Measurements from ENCODE around the gene IL36B. TPM values are rescaled to one million over a fixed set of nuclear protein-coding genes. Genes with fewer than 3 reads are reported as not detected.

IL36B gene
- total and polyA plus RNA-seq, 10 donors, result not detected

GRCh38 chr2:113093613-113093977 is 40.9 kb upstream of the IL36B start:
- TF ChIP-seq POLR2A (IDR thresholded peaks at IDR 0.05) (no peak), POLR2AphosphoS5 (IDR thresholded peaks at IDR 0.05) (no peak), CTCF (IDR thresholded peaks at IDR 0.05 in 8 of 11, conservative IDR thresholded peaks at IDR 0.05 in 3 of 11) (no peak)
- Histone ChIP-seq H3K4me1 (peaks cover 0 to 27% (median 4%) of the 10 kb centered on the region in 6 donors), H3K36me3 (no peaks in the 10 kb centered on the region), H3K27ac (no peak overlapping the region), H3K9me3 (peaks cover 0 to 16% (median 6%) of the 10 kb centered on the region in 8 donors), H3K27me3 (replicated peaks in 1 of 7) (no peaks in the 10 kb centered on the region), H3K4me3 (no peak overlapping the region)
- intact Hi-C loops (cut with DNase I; ENCODE audit: low total_unique reads), result no loop called here
- no peak for DNase-seq
- WGBS, 5 donors, result 43 to 64% (median 55%) methylated on average over 2 of the region's 2 CpGs

GRCh38 chr2:113092864-113093612 is 40.4 kb upstream of the IL36B start:
- intact Hi-C loops (cut with DNase I; ENCODE audit: low total_unique reads), result no loop called here
- H3K27ac ChIP-seq, result no peak overlapping the region
- DNase-seq, result no peak
- WGBS, 5 donors, result 86 to 94% (median 90%) methylated on average over 5 of the region's 5 CpGs
- no peaks in the 10 kb centered on the region for H3K36me3 ChIP-seq
- no peak overlapping the region for H3K4me3 ChIP-seq
- H3K27me3 ChIP-seq (replicated peaks in 1 of 7), result no peaks in the 10 kb centered on the region
- no peak for TF ChIP-seq POLR2AphosphoS5 (IDR thresholded peaks at IDR 0.05)
- no peak for TF ChIP-seq POLR2A (IDR thresholded peaks at IDR 0.05)
- TF ChIP-seq CTCF (IDR thresholded peaks at IDR 0.05 in 8 of 11, conservative IDR thresholded peaks at IDR 0.05 in 3 of 11), result no peak
- peaks cover 0 to 16% (median 6%) of the 10 kb centered on the region in 8 donors for H3K9me3 ChIP-seq
- H3K4me1 ChIP-seq, result peaks cover 0 to 21% (median 3%) of the 10 kb centered on the region in 6 donors

GRCh38 chr2:113091231-113091896 is 38.7 kb upstream of the IL36B start:
- H3K27me3 ChIP-seq (replicated peaks in 1 of 7), result no peaks in the 10 kb centered on the region
- H3K36me3 ChIP-seq, result no peaks in the 10 kb centered on the region
- 72 to 89% (median 77%) methylated on average over 4 of the region's 4 CpGs for WGBS, 5 donors
- TF ChIP-seq CTCF (IDR thresholded peaks at IDR 0.05 in 8 of 11, conservative IDR thresholded peaks at IDR 0.05 in 3 of 11) (no peak), POLR2AphosphoS5 (IDR thresholded peaks at IDR 0.05) (no peak), POLR2A (IDR thresholded peaks at IDR 0.05) (no peak)
- intact Hi-C loops (cut with DNase I; ENCODE audit: low total_unique reads), result no loop called here
- H3K27ac ChIP-seq, result no peak overlapping the region
- H3K4me3 ChIP-seq, result no peak overlapping the region
- peaks cover 0 to 14% (median 3%) of the 10 kb centered on the region in 6 donors for H3K4me1 ChIP-seq
- peaks cover 0 to 14% (median 5%) of the 10 kb centered on the region in 8 donors for H3K9me3 ChIP-seq
- DNase-seq, result no peak

GRCh38 chr2:113089916-113090315 is 37.2 kb upstream of the IL36B start:
- Histone ChIP-seq H3K9me3 (peaks cover 0 to 9% (median 3%) of the 10 kb centered on the region in 8 donors), H3K27ac (peak overlapping the region in 1 of 8 donors; percentile 6), H3K4me3 (no peak overlapping the region), H3K4me1 (peaks cover 0 to 14% (median 3%) of the 10 kb centered on the region in 6 donors), H3K36me3 (no peaks in the 10 kb centered on the region), H3K27me3 (replicated peaks in 1 of 7) (no peaks in the 10 kb centered on the region)
- DNase-seq, result no peak
- intact Hi-C loops (cut with DNase I; ENCODE audit: low total_unique reads), result no loop called here
- TF ChIP-seq CTCF (IDR thresholded peaks at IDR 0.05 in 8 of 11, conservative IDR thresholded peaks at IDR 0.05 in 3 of 11) (no peak), POLR2AphosphoS5 (IDR thresholded peaks at IDR 0.05) (no peak), POLR2A (IDR thresholded peaks at IDR 0.05) (no peak)

Measured in spleen (tissue), 11 donors.